ENCODE measurements around the gene SGCE. TPM values are rescaled to one million over a fixed set of nuclear protein-coding genes. Genes with fewer than 3 reads are reported as not detected.

Gene SGCE
- total RNA-seq, 4 donors from 2014 or later, result 51.4 to 130 (median 115) TPM

- DNase-seq (ENCODE audit: low spot score) (no peak), ATAC-seq (ENCODE audit: low FRiP score) (no peak)
- TF ChIP-seq CTCF (IDR thresholded peaks at IDR 0.05), result no peak
Observed at GRCh38 chr7:94687810-94688209, 31.9 kb upstream of the SGCE start.

- DNase-seq (ENCODE audit: low spot score) (no peak), ATAC-seq (ENCODE audit: low FRiP score) (no peak)
- no peak for TF ChIP-seq CTCF (IDR thresholded peaks at IDR 0.05)
Observed at GRCh38 chr7:94687076-94687475, 31.1 kb upstream of the SGCE start.

- no peak for TF ChIP-seq CTCF (IDR thresholded peaks at IDR 0.05)
- DNase-seq (ENCODE audit: low spot score) (no peak), ATAC-seq (ENCODE audit: low FRiP score) (no peak)
Observed at GRCh38 chr7:94683066-94683465, 27.1 kb upstream of the SGCE start.

- ATAC-seq (ENCODE audit: low FRiP score) (no peak), DNase-seq (ENCODE audit: low spot score) (no peak)
- TF ChIP-seq CTCF (IDR thresholded peaks at IDR 0.05), result no peak
Observed at GRCh38 chr7:94679358-94679757, 23.4 kb upstream of the SGCE start.

- no peak for DNase-seq (ENCODE audit: low spot score)
- no peak for TF ChIP-seq CTCF (IDR thresholded peaks at IDR 0.05)
- no peak for ATAC-seq (ENCODE audit: low FRiP score)
Observed at GRCh38 chr7:94676431-94676830, 20.5 kb upstream of the SGCE start.

GRCh38 chr7:94675356-94675755 lies 19.4 kb upstream of the SGCE start:
- DNase-seq (ENCODE audit: low spot score) (no peak), ATAC-seq (ENCODE audit: low FRiP score) (no peak)
- no peak for TF ChIP-seq CTCF (IDR thresholded peaks at IDR 0.05)

GRCh38 chr7:94671444-94672235 lies 15.7 kb upstream of the SGCE start:
- DNase-seq (ENCODE audit: low spot score), result no peak
- no peak for ATAC-seq (ENCODE audit: low FRiP score)
- TF ChIP-seq CTCF (IDR thresholded peaks at IDR 0.05), result no peak
